ENCODE results near the gene HNRNPL.
"Not testable (repeated sequence)": the region's sequence is repeated elsewhere in the genome, so short reads cannot be mapped to it uniquely, and the experiment has no call there.

Gene HNRNPL

DNA sequence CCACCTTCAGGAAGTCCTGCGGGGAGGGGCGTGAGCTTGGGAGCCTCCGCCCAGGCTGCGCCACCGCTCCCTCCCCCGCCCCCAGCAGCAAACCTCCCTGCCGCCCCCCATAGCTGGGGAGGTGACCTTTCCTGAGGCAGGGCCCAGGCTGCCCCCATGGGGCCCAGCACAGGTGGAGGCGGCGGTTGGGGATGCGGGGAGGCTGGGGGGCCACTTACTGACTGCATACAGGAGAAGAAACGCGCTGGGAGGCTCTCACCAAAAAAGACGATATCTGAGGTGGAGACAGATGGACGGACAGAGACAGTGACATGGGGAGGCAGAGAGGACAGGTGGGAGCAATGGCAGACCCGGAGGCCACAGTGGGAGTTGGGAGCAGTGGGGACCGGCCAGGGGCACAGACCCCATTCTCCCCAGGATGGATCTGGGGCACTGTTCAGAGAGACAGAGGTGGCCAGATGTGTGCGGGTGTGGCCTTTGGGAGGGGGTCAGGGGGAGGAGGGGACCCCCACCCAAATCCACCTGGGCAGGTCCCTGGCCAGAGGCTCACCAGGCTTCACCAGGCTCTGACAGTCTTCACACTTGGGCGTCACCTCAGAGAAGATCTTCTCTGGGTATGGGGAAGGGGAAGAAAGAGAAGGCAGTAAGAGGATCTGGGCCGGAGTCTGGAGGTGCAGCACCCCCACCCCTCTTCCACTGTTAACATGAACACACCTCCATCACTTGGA, 31.3 kb upstream of the HNRNPL start:
- H3K4me1 ChIP-seq (ENCODE audit: control insufficient read depth, low read depth, low read length), result peaks cover 8% of the 10 kb centered on the region
- H3K9ac ChIP-seq (ENCODE audit: low read length), result no peak overlapping the region

DNA sequence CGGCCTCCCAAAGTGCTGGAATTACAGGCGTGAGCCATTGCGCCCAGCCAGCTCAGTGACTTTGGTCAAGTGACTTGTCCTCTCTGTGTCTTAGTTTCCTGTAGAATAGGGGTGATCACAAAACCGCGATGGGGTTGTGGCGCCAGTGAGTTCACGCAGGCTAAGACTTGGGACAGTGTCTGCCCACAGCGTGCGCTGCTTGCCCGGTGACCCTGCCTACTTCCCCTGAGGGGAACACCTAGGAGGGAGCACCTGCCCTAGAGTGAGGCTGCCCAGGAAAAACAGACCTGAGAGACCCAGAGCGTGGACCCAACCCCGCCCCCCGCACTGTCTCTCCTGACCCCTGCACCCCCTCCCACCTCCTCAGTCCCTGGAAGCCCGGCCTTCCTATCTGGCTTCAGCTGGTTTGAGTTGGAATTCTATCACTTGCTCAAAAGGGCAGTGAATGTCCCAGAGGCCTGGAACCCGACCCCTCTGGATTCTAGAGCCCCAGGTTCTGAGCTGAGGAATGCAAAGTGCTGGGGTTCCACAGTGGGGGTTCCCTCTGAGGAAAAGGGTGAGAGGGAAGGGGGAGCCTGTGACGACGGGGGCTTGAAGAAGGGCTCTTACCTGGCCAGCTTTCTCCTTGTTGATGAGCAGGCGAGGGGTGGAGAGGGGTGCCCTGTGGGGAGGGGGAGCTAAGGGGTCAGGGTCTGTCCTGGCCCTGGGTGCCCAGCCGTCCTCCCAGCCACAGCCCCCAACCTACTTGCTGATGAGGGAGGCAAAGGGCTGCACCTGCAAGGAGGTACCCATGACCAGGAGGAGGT, 30.5 kb upstream of the HNRNPL start:
- Histone ChIP-seq H3K9me3 (ENCODE audit: control insufficient read depth, low read depth, low read length) (no peaks in the 10 kb centered on the region), H3K27ac (ENCODE audit: low read length) (no peak overlapping the region), H3K27me3 (ENCODE audit: control insufficient read depth, insufficient read depth, low read length) (no peaks in the 10 kb centered on the region), H3K36me3 (ENCODE audit: control insufficient read depth, low read depth, low read length) (no peaks in the 10 kb centered on the region), H3K9ac (ENCODE audit: low read length) (no peak overlapping the region), H3K4me1 (ENCODE audit: control insufficient read depth, low read depth, low read length) (peaks cover 8% of the 10 kb centered on the region), H3K4me3 (ENCODE audit: low read length) (no peak overlapping the region)

More for the DNA sequence above, 31.3 kb upstream of the HNRNPL start:
- H3K4me3 ChIP-seq (ENCODE audit: low read length), result no peak overlapping the region
- H3K27ac ChIP-seq (ENCODE audit: low read length), result no peak overlapping the region
- no peaks in the 10 kb centered on the region for H3K27me3 ChIP-seq (ENCODE audit: control insufficient read depth, insufficient read depth, low read length)
- H3K36me3 ChIP-seq (ENCODE audit: control insufficient read depth, low read depth, low read length), result no peaks in the 10 kb centered on the region
- H3K9me3 ChIP-seq (ENCODE audit: control insufficient read depth, low read depth, low read length), result no peaks in the 10 kb centered on the region

DNA sequence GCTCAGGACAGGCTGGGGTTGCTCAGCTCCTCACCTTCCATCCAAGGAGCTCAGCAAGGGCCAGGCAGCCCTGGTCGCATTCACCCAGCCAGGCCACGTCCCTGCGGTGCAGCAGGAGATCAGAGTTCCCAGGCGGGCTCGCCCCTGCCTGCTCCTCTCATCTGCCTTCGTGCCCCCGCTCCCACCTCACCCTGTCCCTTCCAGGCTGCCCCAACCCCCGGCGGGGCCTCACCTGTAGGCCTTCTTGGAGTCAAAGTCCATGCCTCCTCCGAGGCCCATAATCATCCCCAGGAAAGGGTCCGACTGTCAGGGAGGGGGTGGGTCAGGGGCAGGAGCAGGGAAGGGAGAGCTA, 29.6 kb upstream of the HNRNPL start:
- H3K9ac ChIP-seq (ENCODE audit: low read length), result no peak overlapping the region
- no peak overlapping the region for H3K4me3 ChIP-seq (ENCODE audit: low read length)
- no peaks in the 10 kb centered on the region for H3K9me3 ChIP-seq (ENCODE audit: control insufficient read depth, low read depth, low read length)
- H3K27me3 ChIP-seq (ENCODE audit: control insufficient read depth, insufficient read depth, low read length), result no peaks in the 10 kb centered on the region
- no peaks in the 10 kb centered on the region for H3K36me3 ChIP-seq (ENCODE audit: control insufficient read depth, low read depth, low read length)
- no peak overlapping the region for H3K27ac ChIP-seq (ENCODE audit: low read length)
- H3K4me1 ChIP-seq (ENCODE audit: control insufficient read depth, low read depth, low read length), result peaks cover 8% of the 10 kb centered on the region

DNA sequence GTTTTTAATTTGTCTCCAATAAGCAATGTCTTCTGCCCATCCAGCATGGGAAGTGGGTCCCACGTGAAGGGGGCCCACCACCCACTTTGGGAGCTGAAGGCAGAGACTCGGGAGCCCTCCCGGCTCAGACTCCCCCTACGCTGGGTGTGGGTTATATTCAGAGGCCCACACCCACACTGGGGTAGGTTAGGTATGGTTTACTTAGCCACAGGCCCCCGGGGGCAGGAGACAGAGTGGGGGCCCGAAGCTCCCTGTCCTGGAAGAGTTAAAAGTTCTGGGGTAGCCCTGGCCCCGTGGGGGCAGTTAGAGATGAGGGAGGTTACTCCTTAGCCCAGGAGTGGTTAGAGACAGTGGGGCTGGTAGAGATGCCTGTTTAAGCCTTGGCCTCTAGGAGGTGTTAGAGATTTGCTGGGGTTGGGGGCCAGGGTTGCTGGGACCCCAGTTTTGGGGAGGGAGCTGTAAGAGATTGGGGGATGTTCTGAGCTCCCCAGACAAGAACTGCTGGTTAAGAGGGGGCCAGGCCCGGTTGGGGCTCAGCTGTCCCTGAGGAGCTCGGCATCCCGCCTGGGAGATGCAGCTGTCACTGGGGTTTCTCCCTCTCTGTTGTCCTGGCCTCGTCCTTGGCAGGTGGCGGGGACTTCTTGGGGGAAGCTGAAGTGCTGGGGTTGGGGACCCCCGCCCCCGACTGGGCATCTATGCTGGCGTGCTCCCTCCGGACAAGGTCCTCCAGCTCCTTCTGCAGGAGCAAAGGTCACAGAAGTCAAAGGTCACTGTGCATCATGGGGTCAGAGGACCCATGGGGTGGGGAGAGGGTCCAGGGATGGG, 29.0 kb upstream of the HNRNPL start:
- Histone ChIP-seq H3K36me3 (ENCODE audit: control insufficient read depth, low read depth, low read length) (no peaks in the 10 kb centered on the region), H3K27ac (ENCODE audit: low read length) (no peak overlapping the region), H3K9me3 (ENCODE audit: control insufficient read depth, low read depth, low read length) (no peaks in the 10 kb centered on the region), H3K9ac (ENCODE audit: low read length) (no peak overlapping the region), H3K27me3 (ENCODE audit: control insufficient read depth, insufficient read depth, low read length) (no peaks in the 10 kb centered on the region), H3K4me1 (ENCODE audit: control insufficient read depth, low read depth, low read length) (peaks cover 8% of the 10 kb centered on the region), H3K4me3 (ENCODE audit: low read length) (no peak overlapping the region)

DNA sequence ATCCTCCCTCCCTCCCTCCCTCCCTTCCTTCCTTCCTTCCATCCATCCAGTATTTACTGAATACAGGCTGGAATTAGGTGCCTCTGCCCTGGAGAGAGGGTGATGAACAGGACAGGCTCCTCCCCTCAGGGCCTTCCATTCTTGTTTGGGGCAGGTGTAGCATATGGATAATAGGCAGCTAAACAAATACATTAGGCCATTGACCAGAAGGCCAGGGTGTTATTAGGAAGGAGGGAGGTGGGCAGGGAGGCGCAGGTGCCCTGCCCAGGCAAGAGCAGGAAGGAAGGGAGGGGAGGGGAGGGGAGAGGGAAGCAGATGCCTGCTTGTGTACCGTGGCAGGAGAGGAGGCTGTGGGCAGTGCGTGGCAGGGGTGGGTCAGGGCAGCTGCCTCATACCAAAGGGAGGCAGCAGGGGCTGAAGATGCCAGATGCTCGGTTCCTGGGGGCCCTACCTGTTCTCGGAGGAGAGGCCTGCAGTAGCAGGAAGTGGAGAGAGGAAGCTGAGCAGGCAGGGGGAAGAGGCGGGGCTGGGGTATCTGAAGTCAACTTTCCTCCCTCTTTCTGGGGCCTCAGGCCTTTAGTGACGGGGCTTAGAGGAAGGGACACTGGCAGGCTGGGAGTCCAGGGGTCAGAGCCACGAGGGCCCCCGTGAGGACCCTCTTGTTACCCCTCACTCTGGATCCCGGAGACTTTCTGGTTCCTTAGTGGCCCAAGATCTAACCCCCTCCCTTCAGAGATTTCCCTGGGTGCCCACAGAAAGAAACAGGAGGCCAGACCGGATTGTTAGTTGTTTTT, 28.2 kb upstream of the HNRNPL start, which contains the start of gene RINL:
Gene RINL, minus strand, starts transcription at position 495 of the 794 bp plus-strand sequence. CDS start 1,533 bp downstream, outside the sequence.
- Histone ChIP-seq H3K4me3 (ENCODE audit: low read length) (no peak within 1 kb of the TSS), H3K27me3 (ENCODE audit: control insufficient read depth, insufficient read depth, low read length) (no peaks in the 10 kb centered on the region), H3K27ac (ENCODE audit: low read length) (no peak within 1 kb of the TSS), H3K4me1 (ENCODE audit: control insufficient read depth, low read depth, low read length) (peaks cover 8% of the 10 kb centered on the region), H3K9ac (ENCODE audit: low read length) (no peak within 1 kb of the TSS), H3K9me3 (ENCODE audit: control insufficient read depth, low read depth, low read length) (no peaks in the 10 kb centered on the region), H3K36me3 (ENCODE audit: control insufficient read depth, low read depth, low read length) (no peaks in the 10 kb centered on the region)

DNA sequence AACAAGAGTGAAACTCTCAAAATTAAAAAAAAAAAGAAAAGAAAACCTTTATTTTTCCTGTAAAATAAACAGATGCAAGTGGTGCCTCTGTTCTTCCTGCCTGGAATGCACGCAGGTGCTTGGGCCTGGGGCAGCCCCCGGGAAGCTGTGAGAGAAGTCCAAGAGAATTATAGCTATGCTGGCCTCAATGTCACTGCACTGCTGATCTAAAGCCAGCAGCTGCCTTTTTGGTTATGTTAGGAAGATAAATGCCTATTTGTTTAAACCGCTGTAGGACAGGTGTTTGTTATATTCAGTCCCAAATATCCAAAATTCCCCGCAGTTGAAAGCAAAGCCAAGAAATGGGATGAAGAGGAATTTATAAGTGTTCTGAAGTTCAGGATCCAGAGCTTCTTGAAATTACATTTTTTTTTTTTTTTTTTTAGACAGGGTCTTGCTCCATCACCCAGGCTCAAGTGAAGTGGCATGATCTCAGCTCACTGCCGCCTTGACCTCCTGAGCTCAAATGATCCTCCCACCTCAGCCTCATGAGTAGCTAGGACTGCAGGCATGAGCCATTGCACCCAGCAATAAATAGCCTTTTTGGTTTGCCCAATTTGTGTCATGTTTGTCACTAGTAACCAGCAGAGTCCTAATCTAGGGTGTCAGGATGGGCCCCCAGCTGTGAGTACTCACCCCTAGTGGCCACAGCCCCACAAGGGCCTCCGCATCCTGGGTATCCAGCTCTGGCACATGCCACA, 26.0 kb upstream of the HNRNPL start:
- Histone ChIP-seq H3K9ac (ENCODE audit: low read length) (no peak overlapping the region), H3K4me1 (ENCODE audit: control insufficient read depth, low read depth, low read length) (peaks cover 8% of the 10 kb centered on the region), H3K27me3 (ENCODE audit: control insufficient read depth, insufficient read depth, low read length) (no peaks in the 10 kb centered on the region), H3K4me3 (ENCODE audit: low read length) (no peak overlapping the region), H3K9me3 (ENCODE audit: control insufficient read depth, low read depth, low read length) (no peaks in the 10 kb centered on the region), H3K27ac (ENCODE audit: low read length) (no peak overlapping the region), H3K36me3 (ENCODE audit: control insufficient read depth, low read depth, low read length) (no peaks in the 10 kb centered on the region)

DNA sequence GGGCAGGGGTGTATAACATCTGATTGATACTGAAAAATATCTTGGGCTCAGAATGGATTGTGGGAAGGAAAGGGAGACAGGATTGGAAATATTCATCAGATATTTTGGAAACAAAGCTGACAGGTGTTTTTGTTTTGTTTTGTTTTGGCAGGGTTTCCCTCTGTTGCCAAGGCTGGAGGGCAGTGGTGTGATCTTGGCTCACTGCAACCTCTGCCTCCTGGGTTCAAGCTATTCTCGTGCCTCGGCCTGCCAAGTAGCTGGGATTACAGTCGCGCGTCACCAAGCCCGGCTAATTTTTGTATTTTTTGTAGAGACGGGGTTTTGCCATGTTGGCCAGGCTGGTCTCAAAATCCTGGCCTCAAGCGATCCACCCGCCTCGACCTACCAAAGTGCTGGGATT, 23.6 kb upstream of the HNRNPL start:
- H3K4me3 ChIP-seq (ENCODE audit: low read length); H3K9me3 ChIP-seq (ENCODE audit: control insufficient read depth, low read depth, low read length); H3K9ac ChIP-seq (ENCODE audit: low read length); H3K36me3 ChIP-seq (ENCODE audit: control insufficient read depth, low read depth, low read length); H3K27ac ChIP-seq (ENCODE audit: low read length): not testable (repeated sequence)
- peaks cover 15% of the 10 kb centered on the region for H3K4me1 ChIP-seq (ENCODE audit: control insufficient read depth, low read depth, low read length)
- peaks cover 12% of the 10 kb centered on the region for H3K27me3 ChIP-seq (ENCODE audit: control insufficient read depth, insufficient read depth, low read length)

DNA sequence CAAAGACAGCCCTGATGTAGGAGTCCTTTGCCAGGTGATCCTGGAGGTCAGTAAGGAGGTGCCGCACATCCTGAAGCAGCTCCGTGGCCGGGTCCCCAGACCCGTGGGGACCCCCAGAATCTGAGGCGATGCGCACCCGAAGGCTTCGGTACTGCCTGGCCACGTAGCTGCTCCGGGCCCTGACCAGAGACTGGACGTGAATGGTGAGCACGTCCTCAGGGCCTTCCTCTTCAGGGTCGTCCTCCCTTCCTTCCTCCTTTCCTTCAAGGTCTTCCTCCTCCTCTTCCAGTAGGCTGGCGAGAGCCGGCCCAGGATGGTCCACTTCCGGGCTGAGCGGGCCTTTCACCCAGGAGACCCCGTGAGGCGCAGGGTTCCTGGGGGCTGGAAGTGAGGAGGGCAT, 20.8 kb upstream of the HNRNPL start:
- Histone ChIP-seq H3K4me1 (ENCODE audit: control insufficient read depth, low read depth, low read length) (peaks cover 7% of the 10 kb centered on the region), H3K27ac (ENCODE audit: low read length) (no peak overlapping the region), H3K9ac (ENCODE audit: low read length) (no peak overlapping the region), H3K9me3 (ENCODE audit: control insufficient read depth, low read depth, low read length) (no peaks in the 10 kb centered on the region), H3K36me3 (ENCODE audit: control insufficient read depth, low read depth, low read length) (no peaks in the 10 kb centered on the region), H3K4me3 (ENCODE audit: low read length) (no peak overlapping the region), H3K27me3 (ENCODE audit: control insufficient read depth, insufficient read depth, low read length) (peaks cover 12% of the 10 kb centered on the region)

DNA sequence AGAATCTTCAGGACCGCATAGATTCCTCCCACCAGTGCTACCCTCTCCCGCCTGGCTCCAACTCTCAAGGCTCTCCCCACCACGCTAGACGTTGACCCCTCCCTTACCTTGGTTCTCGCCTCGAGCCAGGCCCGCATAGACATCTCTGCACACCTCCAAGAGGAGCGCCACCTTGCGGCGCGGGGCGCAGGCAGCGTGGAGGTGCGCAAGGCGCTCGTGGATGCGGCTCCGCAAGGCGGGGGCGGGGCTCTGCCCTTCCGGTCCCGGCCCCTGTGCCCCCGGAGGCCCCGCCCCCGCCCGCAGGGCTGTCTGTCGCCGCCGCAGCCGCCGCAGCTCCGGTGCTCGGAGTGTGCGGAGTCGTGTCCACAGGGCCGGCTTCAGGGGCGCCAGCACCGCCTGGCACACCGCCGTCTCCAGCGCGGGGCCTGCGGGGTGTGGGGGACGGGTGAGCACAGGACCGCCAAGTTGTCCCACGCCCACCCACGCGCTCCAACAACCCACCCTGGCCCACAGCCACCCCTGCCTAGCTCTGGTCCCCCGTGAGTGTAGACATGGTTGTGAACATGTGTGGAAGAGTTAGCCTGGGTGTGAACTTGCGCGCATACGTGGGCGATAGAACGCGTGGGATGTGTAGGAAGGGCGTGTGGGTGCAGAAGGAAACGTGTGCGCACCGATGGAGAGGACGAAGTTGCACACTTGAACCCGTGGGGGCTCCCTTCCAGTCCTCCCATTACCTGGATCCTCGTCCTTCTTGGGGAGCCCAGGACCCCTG, 20.2 kb upstream of the HNRNPL start:
- peaks cover 7% of the 10 kb centered on the region for H3K4me1 ChIP-seq (ENCODE audit: control insufficient read depth, low read depth, low read length)
- no peaks in the 10 kb centered on the region for H3K9me3 ChIP-seq (ENCODE audit: control insufficient read depth, low read depth, low read length)
- peak overlapping the region; percentile 36 for H3K9ac ChIP-seq (ENCODE audit: low read length)
- H3K27ac ChIP-seq (ENCODE audit: low read length), result no peak overlapping the region
- no peaks in the 10 kb centered on the region for H3K36me3 ChIP-seq (ENCODE audit: control insufficient read depth, low read depth, low read length)
- peak overlapping the region; percentile 49 for H3K4me3 ChIP-seq (ENCODE audit: low read length)
- H3K27me3 ChIP-seq (ENCODE audit: control insufficient read depth, insufficient read depth, low read length), result peaks cover 12% of the 10 kb centered on the region
